Suprapubic skin (tissue), 3 donors: Measurements from ENCODE around the gene UXS1.
"Not testable (repeated sequence)": the region's sequence is repeated elsewhere in the genome, so short reads cannot be mapped to it uniquely, and the experiment has no call there.

Source experiments
- POLR2AphosphoS5 ChIP-seq, 3 donors: sonication (generic); formaldehyde crosslinking; IDR thresholded peaks; one replicate each; pipeline ENCODE4 v1.6.1; 2017; ENCODE audit warnings: antibody characterized with exemption in 3 of 3
- TF ChIP-seq, protein P1 (sequence below), 2 donors: fragments of 200-600 bp in 1 of 2; fragments of 450-650 bp in 1 of 2; sonication (generic) in 1 of 2; IDR thresholded peaks; one replicate each; pipeline ENCODE4 v1.5.1; 2016 to 2019; ENCODE audit warnings: antibody characterized with exemption in 2 of 2, mild to moderate bottlenecking in 1 of 2, moderate library complexity in 1 of 2

DNA sequence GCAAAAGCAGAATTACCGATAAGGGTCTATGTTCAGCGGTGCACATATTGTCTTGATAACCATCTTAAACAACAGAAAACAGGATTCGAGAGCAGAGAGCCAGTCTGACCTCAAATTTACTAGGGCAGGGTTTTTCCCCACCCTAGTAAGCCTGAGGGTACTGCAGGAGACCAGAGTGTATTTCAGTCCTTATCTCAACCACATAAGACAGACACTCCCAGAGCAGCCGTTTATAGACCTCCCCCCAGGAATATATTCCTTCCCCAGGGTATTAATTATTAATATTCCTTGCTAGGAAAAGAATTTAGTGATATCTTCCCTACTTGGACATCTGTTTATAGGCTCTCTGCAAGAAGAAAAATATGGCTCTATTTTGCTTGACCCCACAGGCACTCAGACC is 41.3 kb upstream of the UXS1 start:
- TF ChIP-seq, protein P1, sequence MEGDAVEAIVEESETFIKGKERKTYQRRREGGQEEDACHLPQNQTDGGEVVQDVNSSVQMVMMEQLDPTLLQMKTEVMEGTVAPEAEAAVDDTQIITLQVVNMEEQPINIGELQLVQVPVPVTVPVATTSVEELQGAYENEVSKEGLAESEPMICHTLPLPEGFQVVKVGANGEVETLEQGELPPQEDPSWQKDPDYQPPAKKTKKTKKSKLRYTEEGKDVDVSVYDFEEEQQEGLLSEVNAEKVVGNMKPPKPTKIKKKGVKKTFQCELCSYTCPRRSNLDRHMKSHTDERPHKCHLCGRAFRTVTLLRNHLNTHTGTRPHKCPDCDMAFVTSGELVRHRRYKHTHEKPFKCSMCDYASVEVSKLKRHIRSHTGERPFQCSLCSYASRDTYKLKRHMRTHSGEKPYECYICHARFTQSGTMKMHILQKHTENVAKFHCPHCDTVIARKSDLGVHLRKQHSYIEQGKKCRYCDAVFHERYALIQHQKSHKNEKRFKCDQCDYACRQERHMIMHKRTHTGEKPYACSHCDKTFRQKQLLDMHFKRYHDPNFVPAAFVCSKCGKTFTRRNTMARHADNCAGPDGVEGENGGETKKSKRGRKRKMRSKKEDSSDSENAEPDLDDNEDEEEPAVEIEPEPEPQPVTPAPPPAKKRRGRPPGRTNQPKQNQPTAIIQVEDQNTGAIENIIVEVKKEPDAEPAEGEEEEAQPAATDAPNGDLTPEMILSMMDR (IDR thresholded peaks at IDR 0.05): not testable (repeated sequence)
- TF ChIP-seq POLR2AphosphoS5 (IDR thresholded peaks at IDR 0.05): not testable (repeated sequence)
